Glutamatergic neuron (in vitro differentiated cells): ENCODE measurements around the gene USP19. TPM values are rescaled to one million over a fixed set of nuclear protein-coding genes. Genes with fewer than 3 reads are reported as not detected.

Source experiments
- DNase-seq: peaks from one replicate; pipeline ENCODE4 v3.0.0; 2022
- H3K27ac Mint-ChIP-seq: one replicate; pipeline ENCODE4 v1.8.0; 2020; ENCODE audit warnings: mild to moderate bottlenecking, mixed read lengths, inconsistent platforms; ENCODE audit not compliant: unreplicated experiment
- H3K27me3 Mint-ChIP-seq: one replicate; pipeline ENCODE4 v1.8.0; 2020; ENCODE audit warnings: mild to moderate bottlenecking, moderate library complexity, mixed read lengths, inconsistent platforms; ENCODE audit not compliant: unreplicated experiment
- H3K36me3 Mint-ChIP-seq: one replicate; pipeline ENCODE4 v1.8.0; 2020; ENCODE audit warnings: mild to moderate bottlenecking, mixed read lengths, inconsistent platforms; ENCODE audit not compliant: unreplicated experiment
- H3K4me1 Mint-ChIP-seq: one replicate; pipeline ENCODE4 v1.8.0; 2020; ENCODE audit warnings: mild to moderate bottlenecking, low read depth, mixed read lengths, inconsistent platforms; ENCODE audit not compliant: unreplicated experiment
- H3K4me3 Mint-ChIP-seq: one replicate; pipeline ENCODE4 v1.8.0; 2020; ENCODE audit warnings: mild to moderate bottlenecking, mixed read lengths, inconsistent platforms; ENCODE audit not compliant: unreplicated experiment
- H3K9me3 Mint-ChIP-seq: one replicate; pipeline ENCODE4 v1.8.0; 2020; ENCODE audit warnings: mild to moderate bottlenecking, moderate library complexity, mixed read lengths, inconsistent platforms; ENCODE audit not compliant: unreplicated experiment
- CTCF ChIP-seq: fragments of 200-600 bp; sonication (generic); IDR thresholded peaks from one replicate; pipeline ENCODE4 v1.5.0; 2021; ENCODE audit not compliant: partially characterized antibody, unreplicated experiment
- total RNA-seq: library from RNA; stranded (reverse); fragmentation: NEBNext Ultra II Directional; extraction: Animal tissue kit (Norgen Biotek cat#: 25700); gene quantifications from one replicate; pipeline ENCODE4 v1.2.1, GENCODE V29; 2021; ENCODE audit not compliant: unreplicated experiment

The USP19 gene
- total RNA-seq, 1 donor from 2014 or later, result 83.1 TPM

GRCh38 chr3:49148159-49148558 is 27.5 kb upstream of the USP19 start:
- Mint-ChIP-seq H3K27ac (no peak overlapping the region), H3K4me3 (no peak overlapping the region), H3K4me1 (no peaks in the 10 kb centered on the region), H3K27me3 (no peaks in the 10 kb centered on the region), H3K9me3 (no peaks in the 10 kb centered on the region), H3K36me3 (no peaks in the 10 kb centered on the region)
- DNase-seq, result no peak
- TF ChIP-seq CTCF, result no peak

GRCh38 chr3:49140080-49140479 is 19.5 kb upstream of the USP19 start:
- Mint-ChIP-seq H3K4me1 (no peaks in the 10 kb centered on the region), H3K36me3 (peaks cover 6% of the 10 kb centered on the region), H3K27ac (no peak overlapping the region), H3K9me3 (peaks cover 3% of the 10 kb centered on the region), H3K4me3 (no peak overlapping the region), H3K27me3 (peaks cover 3% of the 10 kb centered on the region)
- no peak for DNase-seq
- TF ChIP-seq CTCF, result no peak

GRCh38 chr3:49135499-49135898 is 14.9 kb upstream of the USP19 start:
- no peak for DNase-seq
- Mint-ChIP-seq H3K4me1 (no peaks in the 10 kb centered on the region), H3K9me3 (no peaks in the 10 kb centered on the region), H3K4me3 (no peak overlapping the region), H3K27me3 (peaks cover 1% of the 10 kb centered on the region), H3K27ac (no peak overlapping the region), H3K36me3 (no peaks in the 10 kb centered on the region)
- TF ChIP-seq CTCF, result no peak

GRCh38 chr3:49134471-49135265 is 14.0 kb upstream of the USP19 start:
- no peak overlapping the region for H3K4me3 Mint-ChIP-seq
- no peaks in the 10 kb centered on the region for H3K4me1 Mint-ChIP-seq
- peaks cover 1% of the 10 kb centered on the region for H3K27me3 Mint-ChIP-seq
- no peak for DNase-seq
- no peak overlapping the region for H3K27ac Mint-ChIP-seq
- H3K36me3 Mint-ChIP-seq, result no peaks in the 10 kb centered on the region
- H3K9me3 Mint-ChIP-seq, result no peaks in the 10 kb centered on the region
- TF ChIP-seq CTCF, result no peak

GRCh38 chr3:49133226-49133951 is 12.8 kb upstream of the USP19 start:
- Mint-ChIP-seq H3K4me1 (no peaks in the 10 kb centered on the region), H3K27ac (peak overlapping the region; percentile 78), H3K4me3 (peak overlapping the region; percentile 88), H3K27me3 (peaks cover 1% of the 10 kb centered on the region), H3K36me3 (no peaks in the 10 kb centered on the region), H3K9me3 (no peaks in the 10 kb centered on the region)
- DNase-seq, result peak; percentile 84
- no peak for TF ChIP-seq CTCF
